NCI-H2196 (cell line): ENCODE measurements around the gene THEM4.
"Not testable (repeated sequence)": the region's sequence is repeated elsewhere in the genome, so short reads cannot be mapped to it uniquely, and the experiment has no call there.

Experiments used
- DNase-seq: peaks from one replicate; lab custom pipeline; 2025; ENCODE audit not compliant: unreplicated experiment; lab: John Stamatoyannopoulos, UW

The THEM4 gene

GRCh38 chr1:151897991-151898431 is 11.3 kb downstream of the THEM4 start:
- no peak for DNase-seq

GRCh38 chr1:151893176-151893924 is 16.0 kb downstream of the THEM4 start:
- no peak for DNase-seq

GRCh38 chr1:151892190-151892589 is 17.1 kb downstream of the THEM4 start:
- no peak for DNase-seq

GRCh38 chr1:151891512-151891911 is 17.8 kb downstream of the THEM4 start:
- DNase-seq, result no peak

GRCh38 chr1:151888972-151889570 is 20.2 kb downstream of the THEM4 start:
- DNase-seq, result peak; percentile 13

GRCh38 chr1:151887028-151887427 is 22.3 kb downstream of the THEM4 start:
- DNase-seq, result no peak

- no peak for DNase-seq
Observed at GRCh38 chr1:151885479-151885878, 23.8 kb downstream of the THEM4 start.

- DNase-seq, result not testable (repeated sequence)
Observed at GRCh38 chr1:151884879-151885278, 24.4 kb downstream of the THEM4 start.

GRCh38 chr1:151884445-151884844 is 24.9 kb downstream of the THEM4 start:
- DNase-seq, result not testable (repeated sequence)

GRCh38 chr1:151883898-151884297 is 25.4 kb downstream of the THEM4 start:
- not testable (repeated sequence) for DNase-seq

- DNase-seq, result not testable (repeated sequence)
Observed at GRCh38 chr1:151882918-151883317, 26.4 kb downstream of the THEM4 start.

GRCh38 chr1:151882466-151882865 is 26.8 kb downstream of the THEM4 start:
- DNase-seq, result no peak

GRCh38 chr1:151881479-151881878 is 27.8 kb downstream of the THEM4 start:
- no peak for DNase-seq

GRCh38 chr1:151875419-151876097 is 33.8 kb downstream of the THEM4 start:
- DNase-seq, result no peak

GRCh38 chr1:151872776-151873175 is 36.5 kb downstream of the THEM4 start:
- not testable (repeated sequence) for DNase-seq

GRCh38 chr1:151871284-151872030 is 37.9 kb downstream of the THEM4 start:
- no peak for DNase-seq

- no peak for DNase-seq
Observed at GRCh38 chr1:151868486-151868885, 40.8 kb downstream of the THEM4 start.

GRCh38 chr1:151867765-151868411 is 41.4 kb downstream of the THEM4 start:
- no peak for DNase-seq

GRCh38 chr1:151867321-151867720 is 42.0 kb downstream of the THEM4 start:
- no peak for DNase-seq

GRCh38 chr1:151864411-151864810 is 44.9 kb downstream of the THEM4 start:
- no peak for DNase-seq

GRCh38 chr1:151862604-151863003 is 46.7 kb downstream of the THEM4 start:
- no peak for DNase-seq
